Measurements from ENCODE around the gene ATOX1. TPM values are rescaled to one million over a fixed set of nuclear protein-coding genes. Genes with fewer than 3 reads are reported as not detected.
"Not testable (repeated sequence)": the region's sequence is repeated elsewhere in the genome, so short reads cannot be mapped to it uniquely, and the experiment has no call there.

The ATOX1 gene
- total and polyA plus RNA-seq, 9 donors, result 23.0 to 86.6 (median 52.9) TPM

DNA sequence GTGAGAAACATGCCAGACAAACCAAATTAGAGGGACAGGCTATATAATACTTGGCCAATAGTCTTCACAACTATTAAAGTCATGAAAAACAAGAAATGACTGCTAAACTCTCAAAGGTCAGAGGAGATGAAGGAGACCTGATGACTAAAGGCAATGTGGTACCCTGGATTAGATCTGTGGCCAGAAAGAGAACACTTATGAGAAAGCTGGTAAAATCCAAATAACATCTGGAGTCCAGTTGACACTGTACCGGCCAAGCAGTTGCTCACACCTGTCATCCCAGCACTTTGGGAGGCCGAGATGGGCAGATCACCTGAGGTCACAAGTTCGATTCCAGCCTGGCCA lies 24.4 kb downstream of the ATOX1 start:
- Histone ChIP-seq H3K36me3 (no peaks in the 10 kb centered on the region), H3K9me3 (no peaks in the 10 kb centered on the region), H3K27ac (no peak overlapping the region), H3K4me1 (ENCODE audit: insufficient read depth) (peaks cover 4% of the 10 kb centered on the region), H3K27me3 (no peaks in the 10 kb centered on the region), H3K4me3 (no peak overlapping the region)
- intact Hi-C loops (cut with DNase I), result no loop called here
- no peak for DNase-seq
- TF ChIP-seq POLR2A (IDR thresholded peaks at IDR 0.05), result no peak
- no peak for TF ChIP-seq CTCF (IDR thresholded peaks at IDR 0.05)
- no peak for TF ChIP-seq EP300 (IDR thresholded peaks at IDR 0.05)
- WGBS, 3 donors, result 94 to 97% (median 96%) methylated on average over 3 of the region's 3 CpGs

DNA sequence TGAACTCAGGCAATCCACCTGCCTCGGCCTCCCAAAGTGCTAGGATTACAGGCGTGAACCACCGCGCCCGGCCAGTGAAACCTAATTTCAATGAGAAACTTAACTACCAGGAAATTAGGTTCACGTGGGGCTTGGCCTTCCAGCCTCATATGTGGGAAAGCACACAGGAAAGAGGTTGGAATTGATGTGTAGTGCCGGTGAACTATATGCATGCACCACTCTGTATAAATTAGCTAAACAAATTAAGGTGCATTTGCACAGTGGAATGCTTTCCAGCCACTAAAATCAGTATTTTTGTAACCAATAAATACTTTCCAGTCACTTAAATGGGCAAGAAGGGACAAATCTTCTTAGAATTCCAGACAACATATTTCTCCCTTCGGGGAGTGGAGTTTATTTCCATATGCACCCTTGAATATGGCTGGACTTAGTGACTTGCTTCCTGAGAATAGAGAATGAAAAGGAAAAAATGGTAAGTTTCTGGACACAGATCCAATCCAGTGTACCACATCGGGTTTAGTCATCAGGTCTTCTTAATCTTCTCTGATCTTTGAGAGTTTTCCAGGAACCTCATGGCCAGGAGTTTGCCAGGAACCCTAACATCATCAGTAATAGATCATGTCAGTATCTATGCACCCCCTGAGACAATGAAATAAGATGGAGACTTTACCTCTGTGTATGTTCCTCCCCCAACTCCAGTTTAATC lies 24.9 kb downstream of the ATOX1 start:
- H3K9me3 ChIP-seq, result no peaks in the 10 kb centered on the region
- H3K27ac ChIP-seq, result no peak overlapping the region
- WGBS, 3 donors, result 94 to 97% (median 96%) methylated on average over 9 of the region's 9 CpGs
- no peak for TF ChIP-seq CTCF (IDR thresholded peaks at IDR 0.05)
- intact Hi-C loops (cut with DNase I), result no loop called here
- no peaks in the 10 kb centered on the region for H3K36me3 ChIP-seq
- no peak overlapping the region for H3K4me3 ChIP-seq
- H3K4me1 ChIP-seq (ENCODE audit: insufficient read depth), result peaks cover 4% of the 10 kb centered on the region
- no peaks in the 10 kb centered on the region for H3K27me3 ChIP-seq
- DNase-seq, result no peak

DNA sequence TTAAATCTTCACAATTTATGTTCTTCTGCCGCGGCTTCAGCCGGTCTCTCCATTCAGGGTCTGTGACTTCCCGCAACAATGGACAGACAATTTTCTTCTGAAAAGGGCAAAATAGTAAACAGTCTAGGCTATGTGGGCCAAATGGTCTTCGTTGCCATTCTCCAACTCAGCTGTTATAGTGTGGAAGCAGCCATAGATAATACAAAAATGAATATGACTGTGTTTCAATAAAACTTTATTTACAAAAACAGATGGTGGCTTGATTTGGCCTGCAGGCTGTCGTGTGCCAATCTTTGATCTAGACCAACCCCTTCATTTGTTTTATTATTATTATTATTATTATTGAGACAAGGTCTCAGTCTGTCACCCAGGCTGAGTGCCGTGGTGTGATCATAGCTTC lies 28.1 kb downstream of the ATOX1 start:
- TF ChIP-seq POLR2A (IDR thresholded peaks at IDR 0.05) (no peak), EP300 (IDR thresholded peaks at IDR 0.05) (no peak), CTCF (IDR thresholded peaks at IDR 0.05) (no peak)
- Histone ChIP-seq H3K36me3 (no peaks in the 10 kb centered on the region), H3K9me3 (no peaks in the 10 kb centered on the region), H3K4me1 (ENCODE audit: insufficient read depth) (no peaks in the 10 kb centered on the region), H3K27ac (no peak overlapping the region), H3K27me3 (no peaks in the 10 kb centered on the region), H3K4me3 (no peak overlapping the region)
- no peak for DNase-seq
- intact Hi-C loops (cut with DNase I), result no loop called here
- WGBS, 3 donors, result 91 to 96% (median 95%) methylated on average over 7 of the region's 7 CpGs

GRCh38 chr5:151729597-151729996 lies 28.8 kb downstream of the ATOX1 start:
- H3K27me3 ChIP-seq; H3K4me1 ChIP-seq (ENCODE audit: insufficient read depth); intact Hi-C loops (cut with DNase I); H3K27ac ChIP-seq; DNase-seq; H3K9me3 ChIP-seq; H3K4me3 ChIP-seq; H3K36me3 ChIP-seq: not testable (repeated sequence)
- 83 to 91% (median 90%) methylated on average over 5 of the region's 5 CpGs for WGBS, 3 donors

GRCh38 chr5:151724360-151724759 lies 34.1 kb downstream of the ATOX1 start:
- Histone ChIP-seq H3K27me3 (no peaks in the 10 kb centered on the region), H3K9me3 (no peaks in the 10 kb centered on the region), H3K36me3 (no peaks in the 10 kb centered on the region), H3K4me1 (ENCODE audit: insufficient read depth) (peaks cover 5% of the 10 kb centered on the region), H3K27ac (no peak overlapping the region), H3K4me3 (no peak overlapping the region)
- TF ChIP-seq CTCF (IDR thresholded peaks at IDR 0.05) (no peak), POLR2A (IDR thresholded peaks at IDR 0.05) (no peak), EP300 (IDR thresholded peaks at IDR 0.05) (no peak)
- intact Hi-C loops (cut with DNase I), result no loop called here
- no peak for DNase-seq
- WGBS, 3 donors, result 53 to 69% (median 59%) methylated on average over 2 of the region's 2 CpGs
